ENCODE results near the gene DCLK1. TPM values are rescaled to one million over a fixed set of nuclear protein-coding genes. Genes with fewer than 3 reads are reported as not detected.

DCLK1 gene
- total RNA-seq, 2 donors from 2014 or later, result 3.8 to 3.9 TPM

DNA sequence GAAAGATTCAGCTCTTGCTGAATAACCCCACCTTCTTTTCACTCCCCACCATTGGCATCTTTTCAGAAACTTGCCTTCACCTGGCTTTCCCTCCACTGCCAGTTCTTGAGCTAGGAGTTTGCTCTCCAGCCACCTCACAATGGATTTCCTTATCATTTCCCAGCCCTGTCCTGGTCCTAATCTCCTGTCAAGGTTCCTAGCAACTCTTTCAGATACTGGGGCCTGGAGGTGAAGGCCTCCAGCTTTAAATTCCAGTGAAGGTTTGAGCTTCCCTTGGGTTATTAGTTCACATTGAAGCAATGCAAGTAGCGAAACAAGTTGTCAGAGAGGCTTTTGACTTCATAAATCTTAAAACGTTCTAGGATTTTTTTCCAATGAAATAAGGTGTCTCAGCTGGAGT is 333.9 kb downstream of the DCLK1 start:
- H3K27me3 ChIP-seq (replicated peaks; ENCODE audit: insufficient read depth), result no peaks in the 10 kb centered on the region
- no peak overlapping the region for H3K4me3 ChIP-seq
- WGBS, result 69% methylated on average over 2 of the region's 2 CpGs
- H3K9me3 ChIP-seq, result no peaks in the 10 kb centered on the region
- DNase-seq (ENCODE audit: low spot score), result no peak
- H3K36me3 ChIP-seq, result no peaks in the 10 kb centered on the region
- intact Hi-C loops (cut with DNase I), result no loop called here
- H3K27ac ChIP-seq, result no peak overlapping the region
- TF ChIP-seq POLR2AphosphoS5 (IDR thresholded peaks at IDR 0.05) (no peak), POLR2A (IDR thresholded peaks at IDR 0.05) (no peak)
- TF ChIP-seq, protein P1, sequence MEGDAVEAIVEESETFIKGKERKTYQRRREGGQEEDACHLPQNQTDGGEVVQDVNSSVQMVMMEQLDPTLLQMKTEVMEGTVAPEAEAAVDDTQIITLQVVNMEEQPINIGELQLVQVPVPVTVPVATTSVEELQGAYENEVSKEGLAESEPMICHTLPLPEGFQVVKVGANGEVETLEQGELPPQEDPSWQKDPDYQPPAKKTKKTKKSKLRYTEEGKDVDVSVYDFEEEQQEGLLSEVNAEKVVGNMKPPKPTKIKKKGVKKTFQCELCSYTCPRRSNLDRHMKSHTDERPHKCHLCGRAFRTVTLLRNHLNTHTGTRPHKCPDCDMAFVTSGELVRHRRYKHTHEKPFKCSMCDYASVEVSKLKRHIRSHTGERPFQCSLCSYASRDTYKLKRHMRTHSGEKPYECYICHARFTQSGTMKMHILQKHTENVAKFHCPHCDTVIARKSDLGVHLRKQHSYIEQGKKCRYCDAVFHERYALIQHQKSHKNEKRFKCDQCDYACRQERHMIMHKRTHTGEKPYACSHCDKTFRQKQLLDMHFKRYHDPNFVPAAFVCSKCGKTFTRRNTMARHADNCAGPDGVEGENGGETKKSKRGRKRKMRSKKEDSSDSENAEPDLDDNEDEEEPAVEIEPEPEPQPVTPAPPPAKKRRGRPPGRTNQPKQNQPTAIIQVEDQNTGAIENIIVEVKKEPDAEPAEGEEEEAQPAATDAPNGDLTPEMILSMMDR (IDR thresholded peaks at IDR 0.05), result no peak
- H3K4me1 ChIP-seq (replicated peaks), result no peaks in the 10 kb centered on the region

DNA sequence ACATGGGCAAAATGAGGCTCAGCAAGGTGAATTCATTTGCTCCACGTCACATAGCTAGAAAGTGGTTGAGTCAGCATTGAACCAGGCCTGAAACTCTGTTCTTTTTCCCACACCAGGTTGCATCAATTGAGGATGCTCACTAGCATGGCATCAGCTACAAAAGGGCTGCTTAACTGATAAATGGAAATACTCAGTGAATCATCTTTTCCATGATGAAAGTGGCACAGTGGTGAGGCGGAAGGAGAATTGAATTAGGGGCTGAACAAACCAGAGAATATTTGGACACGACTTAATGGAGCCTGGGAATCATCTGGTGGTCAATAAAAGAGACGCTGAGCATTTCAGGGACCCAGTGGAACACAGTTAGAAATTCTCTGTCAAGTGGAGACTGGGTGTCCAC is 334.6 kb downstream of the DCLK1 start:
- TF ChIP-seq POLR2A (IDR thresholded peaks at IDR 0.05) (no peak), POLR2AphosphoS5 (IDR thresholded peaks at IDR 0.05) (no peak)
- TF ChIP-seq, protein P1 (IDR thresholded peaks at IDR 0.05), result no peak
- no peaks in the 10 kb centered on the region for H3K27me3 ChIP-seq (replicated peaks; ENCODE audit: insufficient read depth)
- no peak overlapping the region for H3K27ac ChIP-seq
- H3K4me3 ChIP-seq, result no peak overlapping the region
- H3K4me1 ChIP-seq (replicated peaks), result no peaks in the 10 kb centered on the region
- no peak for DNase-seq (ENCODE audit: low spot score)
- H3K36me3 ChIP-seq, result no peaks in the 10 kb centered on the region
- 89% methylated on average over 4 of the region's 4 CpGs for WGBS
- intact Hi-C loops (cut with DNase I), result no loop called here
- no peaks in the 10 kb centered on the region for H3K9me3 ChIP-seq

DNA sequence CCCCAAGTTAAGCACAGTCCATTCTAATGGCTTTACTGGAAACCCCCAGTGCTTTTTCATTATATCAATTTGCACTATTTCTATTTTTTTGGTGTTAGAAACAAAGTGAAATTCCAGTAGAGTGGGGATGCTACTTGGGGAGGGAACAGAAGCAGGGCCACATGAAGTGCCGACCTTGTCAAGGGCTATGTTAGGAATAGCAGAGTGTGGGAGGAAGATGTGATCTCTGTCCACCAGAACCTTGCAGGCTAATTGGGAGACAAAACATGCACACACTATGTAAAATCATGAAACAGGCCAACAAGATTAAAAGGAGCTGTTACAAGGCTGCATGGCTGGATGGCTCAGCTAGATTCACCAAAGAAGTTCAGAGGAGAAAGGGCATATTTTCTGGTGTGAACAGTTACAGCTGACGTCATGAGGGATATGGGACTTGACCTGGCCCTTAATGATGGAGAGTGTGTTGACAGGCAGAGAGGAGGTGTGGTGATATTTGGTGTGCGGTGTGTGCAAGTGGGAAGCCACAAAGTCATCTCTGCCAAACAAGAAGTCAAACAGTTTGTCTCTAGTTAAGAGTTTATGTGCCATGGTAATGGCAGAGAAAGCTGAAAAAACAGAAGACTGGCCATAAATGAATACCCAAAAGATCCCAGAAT is 336.3 kb downstream of the DCLK1 start:
- no peaks in the 10 kb centered on the region for H3K27me3 ChIP-seq (replicated peaks; ENCODE audit: insufficient read depth)
- 81% methylated on average over 3 of the region's 3 CpGs for WGBS
- H3K27ac ChIP-seq, result no peak overlapping the region
- H3K9me3 ChIP-seq, result no peaks in the 10 kb centered on the region
- no peaks in the 10 kb centered on the region for H3K36me3 ChIP-seq
- no peak overlapping the region for H3K4me3 ChIP-seq
- TF ChIP-seq POLR2AphosphoS5 (IDR thresholded peaks at IDR 0.05) (no peak), POLR2A (IDR thresholded peaks at IDR 0.05) (no peak)
- TF ChIP-seq, protein P1 (IDR thresholded peaks at IDR 0.05), result no peak
- H3K4me1 ChIP-seq (replicated peaks), result no peaks in the 10 kb centered on the region
- DNase-seq (ENCODE audit: low spot score), result no peak
- intact Hi-C loops (cut with DNase I), result loop anchor here (5.0 kb wide), 1 partner anchor 73 kb away; no protein-coding TSS in a partner anchor

DNA sequence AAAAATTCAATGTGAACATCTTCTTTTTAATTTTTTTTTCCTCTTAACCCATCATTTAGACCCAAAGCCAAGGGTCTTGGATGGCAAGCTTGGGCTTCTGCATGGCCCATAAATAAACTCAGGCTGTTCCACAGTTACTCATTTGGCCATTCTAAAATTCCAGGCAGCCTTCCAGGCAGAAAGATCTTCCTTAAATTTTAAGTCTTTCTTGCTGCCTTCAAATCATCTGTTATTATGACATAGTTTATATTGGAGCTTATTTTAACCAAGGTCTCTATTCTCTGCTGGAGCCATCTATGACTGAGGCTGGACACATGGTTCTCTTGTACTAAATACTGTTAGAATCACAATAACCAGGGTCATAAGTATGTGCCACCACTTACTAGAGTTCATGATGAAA is 337.4 kb downstream of the DCLK1 start:
- Histone ChIP-seq H3K9me3 (no peaks in the 10 kb centered on the region), H3K27ac (no peak overlapping the region), H3K4me3 (no peak overlapping the region), H3K27me3 (replicated peaks; ENCODE audit: insufficient read depth) (no peaks in the 10 kb centered on the region), H3K4me1 (replicated peaks) (no peaks in the 10 kb centered on the region), H3K36me3 (no peaks in the 10 kb centered on the region)
- TF ChIP-seq, protein P1 (IDR thresholded peaks at IDR 0.05), result no peak
- TF ChIP-seq POLR2A (IDR thresholded peaks at IDR 0.05) (no peak), POLR2AphosphoS5 (IDR thresholded peaks at IDR 0.05) (no peak)
- intact Hi-C loops (cut with DNase I), result loop anchor here (5.0 kb wide), 1 partner anchor 72 kb away; no protein-coding TSS in a partner anchor
- DNase-seq (ENCODE audit: low spot score), result no peak

DNA sequence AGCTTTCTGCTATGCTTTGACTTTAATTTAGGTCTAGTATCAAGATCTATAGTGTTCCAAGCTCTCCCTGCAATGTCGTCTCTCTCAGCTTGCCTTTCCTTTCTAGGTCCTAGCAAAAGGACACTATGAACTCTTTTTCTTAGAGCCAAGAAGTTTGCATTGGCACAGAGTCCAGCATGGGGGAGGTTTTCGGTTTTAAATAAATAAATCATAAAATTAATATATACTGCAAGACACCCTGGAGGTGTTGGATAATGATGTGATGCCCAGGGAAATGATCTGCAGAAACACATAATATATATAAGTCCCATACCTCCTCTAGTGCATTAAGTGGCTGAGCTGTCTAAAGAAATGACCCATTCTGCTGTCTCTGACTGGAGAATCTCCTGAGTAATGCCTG is 338.3 kb downstream of the DCLK1 start:
- no peak overlapping the region for H3K27ac ChIP-seq

More for the DNA sequence above, 338.3 kb downstream of the DCLK1 start:
- Histone ChIP-seq H3K36me3 (no peaks in the 10 kb centered on the region), H3K4me1 (replicated peaks) (no peaks in the 10 kb centered on the region), H3K27me3 (replicated peaks; ENCODE audit: insufficient read depth) (no peaks in the 10 kb centered on the region), H3K9me3 (no peaks in the 10 kb centered on the region), H3K4me3 (no peak overlapping the region)
- intact Hi-C loops (cut with DNase I), result loop anchor here (5.0 kb wide), 1 partner anchor 71 kb away; no protein-coding TSS in a partner anchor
- 15% methylated on average over 2 of the region's 2 CpGs for WGBS
- DNase-seq (ENCODE audit: low spot score), result no peak
- TF ChIP-seq, protein P1 (IDR thresholded peaks at IDR 0.05), result no peak
- TF ChIP-seq POLR2AphosphoS5 (IDR thresholded peaks at IDR 0.05) (no peak), POLR2A (IDR thresholded peaks at IDR 0.05) (no peak)

Data from prostate gland (tissue), 2 donors.